H1 (cell line): ENCODE results near the gene SPSB1. TPM values are rescaled to one million over a fixed set of nuclear protein-coding genes. Genes with fewer than 3 reads are reported as not detected.

ENCODE experiments used
- ASH2L ChIP-seq: fragments of 200-600, 300-600 bp; sonication (generic); IDR thresholded peaks from one replicate; pipeline ENCODE4 v1.7.1; 2017; ENCODE audit warnings: low read length
- POU5F1 ChIP-seq: IDR thresholded peaks from 2 replicates; pipeline ENCODE4 v1.6.1; 2011; ENCODE audit warnings: low read depth, mild to moderate bottlenecking, low read length, moderate library complexity
- USF2 ChIP-seq: IDR thresholded peaks from 2 replicates; pipeline ENCODE4 v1.6.1; 2011; ENCODE audit warnings: low read length, improper control_type of control experiment
- polyA plus RNA-seq, 7 experiments: library from polyadenylated mRNA; depleted of rRNA in 3 of 7; stranded (reverse) in 5 of 7; unstranded in 2 of 7; fragments of >200 nt in 5 of 7; fragments of 200-250 nt in 2 of 7; gene quantifications; 1 replicate in 5 of 7; 2 replicates in 1 of 7; 4 replicates in 1 of 7; pipeline versions ENCODE4 v1.2.1 to v1.2.3, GENCODE V29; 2011 to 2013; ENCODE audit warnings: missing spikeins in 2 of 7, mixed read lengths in 2 of 7
- total RNA-seq: library from RNA; stranded (reverse); fragmentation: NEBNext Ultra II Directional; extraction: Animal tissue kit (Norgen Biotek cat#: 25700); gene quantifications from 2 replicates; pipeline ENCODE4 v1.2.1, GENCODE V29; 2021

The SPSB1 gene
- total and polyA plus RNA-seq, 2 of the 8 experiments (the other 6 are each of a cell fraction or from before 2014, with no cell fraction given) = 5.3 to 6.4 TPM

GRCh38 chr1:9373619-9374018, 80.9 kb downstream of the SPSB1 start (continued):
- TF ChIP-seq USF2 = no peak
- TF ChIP-seq ASH2L = no peak
- TF ChIP-seq POU5F1 = no peak
